ENCODE data around the gene CTNNA3. TPM values are rescaled to one million over a fixed set of nuclear protein-coding genes. Genes with fewer than 3 reads are reported as not detected.

CTNNA3 gene
- total RNA-seq, 1 experiment from 2014 or later: 0.32 TPM

GRCh38 chr10:66414943-66415342, 1281.1 kb downstream of the CTNNA3 start:
- H3K9me3 ChIP-seq (ENCODE audit: control insufficient read depth in 1 of 2, insufficient read depth in 1 of 2, low read depth in 1 of 2, low read length in 2 of 2): peaks cover 0 to 3% of the 10 kb centered on the region in 2 experiments; a peak in 1 of 4 replicates
- intact Hi-C loops (cut with micrococcal nuclease): no loop called here
- no TSS peak for BruUV-seq (replicated peaks)

More at GRCh38 chr10:66414943-66415342, 1281.1 kb downstream of the CTNNA3 start:
- ChIA-PET POLR2A (no interaction called here), CTCF (no interaction called here), RAD21 (ENCODE audit: low non-redundant PET in 1 of 2, low total read pairs in 2 of 2, uncharacterized antibody in 2 of 2, unreplicated experiment in 2 of 2) (no interaction called here)
- H3K9me2 ChIP-seq (ENCODE audit: insufficient read depth): no peaks in the 10 kb centered on the region; the same call in 1 of the 2 replicates
- H3K27me3 ChIP-seq (ENCODE audit: insufficient read depth, low read length): no peaks in the 10 kb centered on the region
- ATAC-seq: no peak
- no peak for DNase-seq (ENCODE audit: low read depth, low spot score)
- TF ChIP-seq RAD21 (IDR thresholded peaks at IDR 0.05; ENCODE audit: low read depth): no peak
- no peak for TF ChIP-seq ELF1 (IDR thresholded peaks at IDR 0.05; ENCODE audit: borderline replicate concordance, low read depth)
- TF ChIP-seq, protein P1, sequence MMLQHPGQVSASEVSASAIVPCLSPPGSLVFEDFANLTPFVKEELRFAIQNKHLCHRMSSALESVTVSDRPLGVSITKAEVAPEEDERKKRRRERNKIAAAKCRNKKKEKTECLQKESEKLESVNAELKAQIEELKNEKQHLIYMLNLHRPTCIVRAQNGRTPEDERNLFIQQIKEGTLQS (IDR thresholded peaks at IDR 0.05): no peak
- TF ChIP-seq, protein P2, sequence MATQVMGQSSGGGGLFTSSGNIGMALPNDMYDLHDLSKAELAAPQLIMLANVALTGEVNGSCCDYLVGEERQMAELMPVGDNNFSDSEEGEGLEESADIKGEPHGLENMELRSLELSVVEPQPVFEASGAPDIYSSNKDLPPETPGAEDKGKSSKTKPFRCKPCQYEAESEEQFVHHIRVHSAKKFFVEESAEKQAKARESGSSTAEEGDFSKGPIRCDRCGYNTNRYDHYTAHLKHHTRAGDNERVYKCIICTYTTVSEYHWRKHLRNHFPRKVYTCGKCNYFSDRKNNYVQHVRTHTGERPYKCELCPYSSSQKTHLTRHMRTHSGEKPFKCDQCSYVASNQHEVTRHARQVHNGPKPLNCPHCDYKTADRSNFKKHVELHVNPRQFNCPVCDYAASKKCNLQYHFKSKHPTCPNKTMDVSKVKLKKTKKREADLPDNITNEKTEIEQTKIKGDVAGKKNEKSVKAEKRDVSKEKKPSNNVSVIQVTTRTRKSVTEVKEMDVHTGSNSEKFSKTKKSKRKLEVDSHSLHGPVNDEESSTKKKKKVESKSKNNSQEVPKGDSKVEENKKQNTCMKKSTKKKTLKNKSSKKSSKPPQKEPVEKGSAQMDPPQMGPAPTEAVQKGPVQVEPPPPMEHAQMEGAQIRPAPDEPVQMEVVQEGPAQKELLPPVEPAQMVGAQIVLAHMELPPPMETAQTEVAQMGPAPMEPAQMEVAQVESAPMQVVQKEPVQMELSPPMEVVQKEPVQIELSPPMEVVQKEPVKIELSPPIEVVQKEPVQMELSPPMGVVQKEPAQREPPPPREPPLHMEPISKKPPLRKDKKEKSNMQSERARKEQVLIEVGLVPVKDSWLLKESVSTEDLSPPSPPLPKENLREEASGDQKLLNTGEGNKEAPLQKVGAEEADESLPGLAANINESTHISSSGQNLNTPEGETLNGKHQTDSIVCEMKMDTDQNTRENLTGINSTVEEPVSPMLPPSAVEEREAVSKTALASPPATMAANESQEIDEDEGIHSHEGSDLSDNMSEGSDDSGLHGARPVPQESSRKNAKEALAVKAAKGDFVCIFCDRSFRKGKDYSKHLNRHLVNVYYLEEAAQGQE (IDR thresholded peaks at IDR 0.05; ENCODE audit: low read depth): no peak
- no peak for TF ChIP-seq POLR2A (IDR thresholded peaks at IDR 0.05; ENCODE audit: borderline replicate concordance, extremely low read depth, insufficient read depth, insufficient read length)
- no peak for TF ChIP-seq ZFX (IDR thresholded peaks at IDR 0.05)
- TF ChIP-seq POLR2AphosphoS5 (IDR thresholded peaks at IDR 0.05; ENCODE audit: low read depth, low read length): no peak
- no peak for TF ChIP-seq EGR1 (IDR thresholded peaks at IDR 0.05; ENCODE audit: low read depth)
- TF ChIP-seq EZH2phosphoT487 (IDR thresholded peaks at IDR 0.05; ENCODE audit: borderline replicate concordance): no peak
- TF ChIP-seq TCF7L2 (IDR thresholded peaks at IDR 0.05; ENCODE audit: borderline replicate concordance, extremely low read depth, insufficient read depth, insufficient read length): no peak
- TF ChIP-seq CEBPB (IDR thresholded peaks at IDR 0.05; ENCODE audit: low read depth): no peak
- no peak for TF ChIP-seq EZH2 (IDR thresholded peaks at IDR 0.05)
- TF ChIP-seq, protein P3, sequence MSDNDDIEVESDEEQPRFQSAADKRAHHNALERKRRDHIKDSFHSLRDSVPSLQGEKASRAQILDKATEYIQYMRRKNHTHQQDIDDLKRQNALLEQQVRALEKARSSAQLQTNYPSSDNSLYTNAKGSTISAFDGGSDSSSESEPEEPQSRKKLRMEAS (IDR thresholded peaks at IDR 0.05): no peak
- no peak overlapping the region for H3K4me3 ChIP-seq (replicated peaks in 1 of 2; ENCODE audit: low read depth in 1 of 2, low read length in 2 of 2)
- no peak overlapping the region for H3K4me2 ChIP-seq (ENCODE audit: low read length)
- no peaks in the 10 kb centered on the region for H4K20me1 ChIP-seq (ENCODE audit: insufficient read depth)
- H3K27ac ChIP-seq (ENCODE audit: low read depth, low read length): no peak overlapping the region
- H2AFZ ChIP-seq (ENCODE audit: low read depth, low read length, poor library complexity, severe bottlenecking): no peak overlapping the region
- no peaks in the 10 kb centered on the region for H3K4me1 ChIP-seq (ENCODE audit: control insufficient read depth in 1 of 2, insufficient read depth in 2 of 2, low read length in 2 of 2)
- H3K9ac ChIP-seq (ENCODE audit: low read length): no peak overlapping the region
- no peaks in the 10 kb centered on the region for H3K36me3 ChIP-seq (ENCODE audit: control insufficient read depth in 1 of 2, insufficient read depth in 2 of 2, low read length in 2 of 2)
- no peaks in the 10 kb centered on the region for H3K79me2 ChIP-seq (ENCODE audit: insufficient read depth, low read length)
